Psoas muscle (tissue), 8 donors: ENCODE results near the gene LGR4. TPM values are rescaled to one million over a fixed set of nuclear protein-coding genes. Genes with fewer than 3 reads are reported as not detected.

Experiments
- ATAC-seq, 4 donors: fragments of 200-7000 bp; cut with Tn5 transposase; one replicate each; pipeline ENCODE4 v1.9.1; 2020; ENCODE audit warnings: moderate library complexity in 3 of 4, mild to moderate bottlenecking in 2 of 4
- DNase-seq, 2 donors: peaks; one replicate each; pipeline ENCODE4 v3.0.0-alpha.2; 2020
- H3K27ac ChIP-seq: fragments of 200-600 bp; one replicate; pipeline ENCODE4 v1.8.0; 2022
- H3K27me3 ChIP-seq, 3 donors: fragments of 200-600 bp in 1 of 3; one replicate each; pipeline versions ENCODE4 v1.6.1 to v1.8.0; 2013 to 2022; ENCODE audit warnings: low read length in 2 of 3, mild to moderate bottlenecking in 2 of 3, moderate library complexity in 1 of 3; ENCODE audit not compliant: insufficient read depth in 3 of 3
- H3K36me3 ChIP-seq, 2 donors: fragments of 200-600 bp in 1 of 2; one replicate each; pipeline versions ENCODE4 v1.6.1 to v1.8.0; 2013 to 2022; ENCODE audit warnings: low read depth in 1 of 2, mild to moderate bottlenecking in 1 of 2, moderate library complexity in 1 of 2; ENCODE audit not compliant: insufficient read depth in 1 of 2
- H3K4me1 ChIP-seq: fragments of 200-600 bp; one replicate; pipeline ENCODE4 v1.8.0; 2022
- H3K4me3 ChIP-seq: fragments of 200-600 bp; one replicate; pipeline ENCODE4 v1.8.0; 2022; ENCODE audit warnings: mild to moderate bottlenecking
- H3K9me3 ChIP-seq: fragments of 200-600 bp; one replicate; pipeline ENCODE4 v1.8.0; 2022
- WGBS, 3 donors: extraction: QIAGEN DNeasy Blood & Tissue Kit; methylation state at CpG; one replicate each; pipeline versions ENCODE4 v1.1.6 to v1.1.7; 2013; 5-methylcytosine and 5-hydroxymethylcytosine counted together
- intact Hi-C, 2 donors: fragments of 100-400 bp; cut with DNase I; formaldehyde crosslinking; loops; one replicate each; pipeline versions ENCODE4 v1.11.0 to v1.14.2; 2022
- polyA plus RNA-seq, 3 donors: library from polyadenylated mRNA; stranded (reverse); fragments of 200-250 nt; gene quantifications; one replicate each; pipeline ENCODE4 v1.2.3, GENCODE V29; 2013
- total RNA-seq, 4 donors: library from RNA; stranded (reverse); fragmentation: NEBNext Ultra II Directional in 2 of 4; extraction: Animal tissue kit (Norgen Biotek cat#: 25700) in 2 of 4; gene quantifications; one replicate each; pipeline versions ENCODE4 v1.2.1 to v1.2.4, GENCODE V29; 2021 to 2023
- TF ChIP-seq, protein P1 (sequence below): fragments of 200-600 bp; IDR thresholded peaks from one replicate; pipeline ENCODE4 v1.8.0; 2022; ENCODE audit warnings: antibody characterized with exemption
- donor health status: healthy with polysubstance abuse.
- donor health status: DM: no; HTN: no; CAD: no; lungs with moderate emphysema.
- donor health status: Bipolar disorder and iron deficiency.
- donor health status: healthy.
- donor health status: DM: yes; HTN: yes; CAD: no.
- donor health status: DM: no; HTN: no; CAD: no.
- donor health status: DM: no; HTN: no; CAD: no.
- donor health status: DM: yes; HTN: yes; CAD: no.

Gene LGR4
- total and polyA plus RNA-seq, 7 donors = 3.9 to 15.2 (median 8.0) TPM

DNA sequence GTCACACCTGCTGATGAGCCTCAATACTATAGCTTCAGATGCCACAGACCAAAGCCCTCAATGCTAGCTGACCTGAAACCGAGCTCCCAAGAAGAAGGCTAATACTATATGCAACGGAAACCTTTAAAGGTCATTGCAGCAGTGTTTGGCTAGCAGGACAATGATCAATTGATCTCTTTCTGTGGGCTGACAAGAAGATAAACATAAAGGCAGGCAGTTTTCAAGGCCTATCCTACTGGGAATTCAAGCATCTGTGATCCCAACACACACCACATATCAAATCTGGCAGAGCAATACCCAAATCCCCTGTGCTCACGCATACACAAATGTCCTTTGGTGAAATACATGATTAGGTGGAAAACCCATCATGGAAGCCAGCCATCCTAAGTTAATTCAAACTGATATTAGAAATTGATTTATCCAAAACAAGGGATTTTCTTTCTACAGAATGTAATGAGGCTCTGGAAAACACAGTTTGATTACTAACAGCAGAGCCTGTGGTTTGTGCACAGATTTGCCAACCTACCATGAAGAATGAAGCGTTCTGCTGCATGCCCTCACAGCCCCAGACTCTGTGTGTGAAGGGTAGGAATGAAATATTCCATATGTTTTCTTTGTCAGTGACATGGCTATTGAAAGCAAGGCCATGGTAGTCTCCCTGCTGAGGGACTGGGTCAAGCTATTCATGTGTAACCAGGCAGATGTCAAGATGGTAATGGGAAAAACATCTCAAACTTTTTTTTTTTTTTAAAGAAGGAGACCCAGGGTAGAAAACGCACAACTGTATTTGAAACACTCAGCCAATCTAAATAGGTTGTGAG is 12.2 kb downstream of the LGR4 start:
- no peaks in the 10 kb centered on the region for H3K27me3 ChIP-seq
- TF ChIP-seq, protein P1, sequence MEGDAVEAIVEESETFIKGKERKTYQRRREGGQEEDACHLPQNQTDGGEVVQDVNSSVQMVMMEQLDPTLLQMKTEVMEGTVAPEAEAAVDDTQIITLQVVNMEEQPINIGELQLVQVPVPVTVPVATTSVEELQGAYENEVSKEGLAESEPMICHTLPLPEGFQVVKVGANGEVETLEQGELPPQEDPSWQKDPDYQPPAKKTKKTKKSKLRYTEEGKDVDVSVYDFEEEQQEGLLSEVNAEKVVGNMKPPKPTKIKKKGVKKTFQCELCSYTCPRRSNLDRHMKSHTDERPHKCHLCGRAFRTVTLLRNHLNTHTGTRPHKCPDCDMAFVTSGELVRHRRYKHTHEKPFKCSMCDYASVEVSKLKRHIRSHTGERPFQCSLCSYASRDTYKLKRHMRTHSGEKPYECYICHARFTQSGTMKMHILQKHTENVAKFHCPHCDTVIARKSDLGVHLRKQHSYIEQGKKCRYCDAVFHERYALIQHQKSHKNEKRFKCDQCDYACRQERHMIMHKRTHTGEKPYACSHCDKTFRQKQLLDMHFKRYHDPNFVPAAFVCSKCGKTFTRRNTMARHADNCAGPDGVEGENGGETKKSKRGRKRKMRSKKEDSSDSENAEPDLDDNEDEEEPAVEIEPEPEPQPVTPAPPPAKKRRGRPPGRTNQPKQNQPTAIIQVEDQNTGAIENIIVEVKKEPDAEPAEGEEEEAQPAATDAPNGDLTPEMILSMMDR = no peak
- ATAC-seq = no peak
- H3K4me3 ChIP-seq = no peak overlapping the region
- peaks cover 23% of the 10 kb centered on the region for H3K4me1 ChIP-seq
- DNase-seq = no peak
- no peak overlapping the region for H3K27ac ChIP-seq
- 84 to 88% (median 85%) methylated on average over 5 of the region's 5 CpGs for WGBS, 3 donors
- H3K36me3 ChIP-seq = no peaks in the 10 kb centered on the region
- intact Hi-C loops = no loop called here
- H3K9me3 ChIP-seq = no peaks in the 10 kb centered on the region

GRCh38 chr11:27459191-27459590 is 13.4 kb downstream of the LGR4 start:
- no peaks in the 10 kb centered on the region for H3K36me3 ChIP-seq
- TF ChIP-seq, protein P1 = no peak
- peaks cover 11% of the 10 kb centered on the region for H3K4me1 ChIP-seq
- 62 to 83% (median 72%) methylated on average over 6 of the region's 6 CpGs for WGBS, 3 donors
- ATAC-seq (no peak), DNase-seq (no peak)
- no peak overlapping the region for H3K4me3 ChIP-seq
- H3K9me3 ChIP-seq = no peaks in the 10 kb centered on the region
- intact Hi-C loops = no loop called here
- no peaks in the 10 kb centered on the region for H3K27me3 ChIP-seq
- no peak overlapping the region for H3K27ac ChIP-seq

DNA sequence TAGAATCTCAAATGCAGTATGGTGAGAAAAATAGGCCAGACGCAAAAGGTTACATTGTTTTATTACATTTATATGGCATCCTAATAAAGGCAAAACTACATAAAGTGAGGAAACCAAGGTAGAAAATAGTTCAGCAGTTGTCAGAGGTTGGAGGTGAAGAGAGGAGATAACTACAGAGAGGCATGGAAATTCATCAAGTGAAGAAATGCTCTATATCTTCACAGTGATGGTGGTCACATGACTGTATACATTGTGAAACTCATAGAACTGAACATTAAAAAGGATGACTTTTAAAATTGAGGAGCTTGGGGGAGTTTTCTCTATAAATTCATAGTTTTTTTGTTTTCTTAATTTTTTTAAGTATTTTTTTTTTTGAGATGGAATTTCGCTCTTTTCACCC is 14.4 kb downstream of the LGR4 start:
- TF ChIP-seq, protein P1 = no peak
- Histone ChIP-seq H3K9me3 (no peaks in the 10 kb centered on the region), H3K4me1 (peaks cover 8% of the 10 kb centered on the region), H3K36me3 (no peaks in the 10 kb centered on the region), H3K27ac (no peak overlapping the region), H3K27me3 (no peaks in the 10 kb centered on the region), H3K4me3 (no peak overlapping the region)
- intact Hi-C loops = no loop called here
- DNase-seq (no peak), ATAC-seq (no peak)
- WGBS, 3 donors = 98 to 100% (median 99%) methylated on average over 2 of the region's 2 CpGs

- no peak for ATAC-seq
- TF ChIP-seq, protein P1 = no peak
- no peak overlapping the region for H3K27ac ChIP-seq
- no peak overlapping the region for H3K4me3 ChIP-seq
- no peaks in the 10 kb centered on the region for H3K27me3 ChIP-seq
- no peaks in the 10 kb centered on the region for H3K36me3 ChIP-seq
- intact Hi-C loops = no loop called here
- no peak for DNase-seq
- peaks cover 8% of the 10 kb centered on the region for H3K4me1 ChIP-seq
- no peaks in the 10 kb centered on the region for H3K9me3 ChIP-seq
These were observed 15.7 kb downstream of the LGR4 start for GRCh38 chr11:27456795-27457329.
